GM18507 (cell line): ENCODE results near the gene CYP1A2.
"Not testable (repeated sequence)": the region's sequence is repeated elsewhere in the genome, so short reads cannot be mapped to it uniquely, and the experiment has no call there.

ENCODE experiments used
- DNase-seq: peaks from one replicate; pipeline ENCODE4 v3.0.0; 2011; ENCODE audit warnings: low read depth; ENCODE audit not compliant: insufficient read length; ENCODE audit errors: extremely low spot score
- FAIRE-seq: peaks from 2 replicates; lab custom pipeline; 2011; peaks lifted over from hg19 to GRCh38; lab: Jason Lieb, UNC

The CYP1A2 gene

GRCh38 chr15:74748322-74748946 is at the start of gene CYP1A2:
CYP1A2 (plus strand) TSS chr15:74748845; CDS start chr15:74749739, 894 bp downstream.
- no peak for DNase-seq
- no peak for FAIRE-seq

GRCh38 chr15:74709011-74709410 is 39.6 kb upstream of the CYP1A2 start:
- DNase-seq = no peak

GRCh38 chr15:74709892-74710291 is 38.8 kb upstream of the CYP1A2 start:
- FAIRE-seq = no peak
- no peak for DNase-seq

More at GRCh38 chr15:74709011-74709410, 39.6 kb upstream of the CYP1A2 start:
- no peak for FAIRE-seq

- no peak for FAIRE-seq
- no peak for DNase-seq
These were observed 38.1 kb upstream of the CYP1A2 start for GRCh38 chr15:74710319-74711094.

- no peak for DNase-seq
- FAIRE-seq = no peak
These were observed 36.3 kb upstream of the CYP1A2 start for GRCh38 chr15:74712311-74712710.

GRCh38 chr15:74716651-74717050 is 32.0 kb upstream of the CYP1A2 start:
- FAIRE-seq = no peak
- no peak for DNase-seq

GRCh38 chr15:74722591-74722990 is 26.1 kb upstream of the CYP1A2 start:
- FAIRE-seq = no peak

GRCh38 chr15:74723187-74723586 is 25.5 kb upstream of the CYP1A2 start:
- no peak for DNase-seq
- no peak for FAIRE-seq

More at GRCh38 chr15:74722591-74722990, 26.1 kb upstream of the CYP1A2 start:
- no peak for DNase-seq

- DNase-seq (no peak), FAIRE-seq (no peak)
These were observed 24.8 kb upstream of the CYP1A2 start for GRCh38 chr15:74723754-74724334.

- no peak for FAIRE-seq
- no peak for DNase-seq
These were observed 23.9 kb upstream of the CYP1A2 start for GRCh38 chr15:74724570-74725224.

GRCh38 chr15:74725225-74725774 is 23.3 kb upstream of the CYP1A2 start, which contains the start of gene CYP1A1:
CYP1A1 (minus strand) TSS chr15:74725528; CDS start chr15:74723097, 2,431 bp downstream.
- peak; percentile 51 for FAIRE-seq
- no peak for DNase-seq

GRCh38 chr15:74725845-74726773 is 22.5 kb upstream of the CYP1A2 start:
- peak; percentile 51 for FAIRE-seq
- peak; percentile 32 for DNase-seq

GRCh38 chr15:74726774-74727164 is 21.9 kb upstream of the CYP1A2 start:
- no peak for FAIRE-seq

GRCh38 chr15:74727727-74728126 is 20.9 kb upstream of the CYP1A2 start:
- DNase-seq (no peak), FAIRE-seq (no peak)

More at GRCh38 chr15:74726774-74727164, 21.9 kb upstream of the CYP1A2 start:
- no peak for DNase-seq

- DNase-seq, FAIRE-seq: not testable (repeated sequence)
These were observed 19.9 kb upstream of the CYP1A2 start for GRCh38 chr15:74728699-74729098.

- not testable (repeated sequence) for FAIRE-seq
These were observed 19.3 kb upstream of the CYP1A2 start for GRCh38 chr15:74729372-74729771.

GRCh38 chr15:74730619-74731316 is 17.9 kb upstream of the CYP1A2 start:
- no peak for DNase-seq
- no peak for FAIRE-seq

More at GRCh38 chr15:74729372-74729771, 19.3 kb upstream of the CYP1A2 start:
- DNase-seq = not testable (repeated sequence)

- FAIRE-seq = no peak
- DNase-seq = no peak
These were observed 15.8 kb upstream of the CYP1A2 start for GRCh38 chr15:74732846-74733245.
